AG09309 (cell line): ENCODE data around the gene NAALADL2.

ENCODE experiments used
- DNase-seq: peaks from one replicate; pipeline ENCODE4 v3.0.0-alpha.2; 2010; ENCODE audit warnings: low read depth
- H3K4me3 ChIP-seq: 2 replicates; pipeline ENCODE4 v1.5.1; 2011; ENCODE audit warnings: mild to moderate bottlenecking, low read depth, low read length, moderate library complexity; ENCODE audit not compliant: control insufficient read depth
- TF ChIP-seq, protein P1 (sequence below): IDR thresholded peaks from 2 replicates; pipeline ENCODE4 v1.5.1; 2011; ENCODE audit warnings: mild to moderate bottlenecking, low read depth, low read length, inconsistent platforms; ENCODE audit not compliant: insufficient read depth, control insufficient read depth; ENCODE audit errors: missing control alignments

The NAALADL2 gene

DNA sequence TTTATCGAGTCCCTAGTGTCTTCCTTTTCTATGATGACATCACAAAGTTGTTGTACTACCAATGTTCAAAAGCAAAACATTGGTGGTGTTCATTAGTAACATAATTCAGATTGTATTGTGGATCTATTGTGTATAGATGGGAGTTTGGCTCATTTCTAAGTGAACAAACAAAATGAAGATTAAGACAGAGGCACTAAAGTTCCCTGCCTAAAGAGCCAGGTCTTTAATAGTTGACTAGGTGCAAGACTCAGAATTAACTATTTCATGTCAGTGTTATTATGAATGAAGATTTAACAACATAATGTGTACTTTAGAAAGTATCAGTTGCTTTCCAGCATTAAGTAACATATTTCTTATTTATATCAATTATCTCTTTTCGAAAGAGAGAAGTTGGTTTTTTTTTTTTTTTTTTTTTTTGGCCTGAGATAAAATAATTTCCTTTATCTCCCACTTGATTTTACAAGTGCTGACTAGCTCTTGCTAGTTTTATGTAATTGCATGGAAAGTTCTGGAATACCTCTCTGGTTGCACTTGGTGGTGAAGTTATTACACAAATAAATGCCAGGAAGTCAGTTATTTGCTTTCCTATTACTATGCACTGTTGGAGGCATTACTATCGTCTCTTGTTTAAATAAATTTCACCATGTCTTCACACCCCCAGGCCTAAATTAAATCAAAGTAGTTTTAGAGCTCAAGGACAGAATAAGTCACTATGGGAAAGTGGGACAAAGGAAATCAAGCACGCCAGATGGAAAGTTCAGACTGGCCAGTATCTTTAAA lies 48.7 kb downstream of the NAALADL2 start:
- TF ChIP-seq, protein P1, sequence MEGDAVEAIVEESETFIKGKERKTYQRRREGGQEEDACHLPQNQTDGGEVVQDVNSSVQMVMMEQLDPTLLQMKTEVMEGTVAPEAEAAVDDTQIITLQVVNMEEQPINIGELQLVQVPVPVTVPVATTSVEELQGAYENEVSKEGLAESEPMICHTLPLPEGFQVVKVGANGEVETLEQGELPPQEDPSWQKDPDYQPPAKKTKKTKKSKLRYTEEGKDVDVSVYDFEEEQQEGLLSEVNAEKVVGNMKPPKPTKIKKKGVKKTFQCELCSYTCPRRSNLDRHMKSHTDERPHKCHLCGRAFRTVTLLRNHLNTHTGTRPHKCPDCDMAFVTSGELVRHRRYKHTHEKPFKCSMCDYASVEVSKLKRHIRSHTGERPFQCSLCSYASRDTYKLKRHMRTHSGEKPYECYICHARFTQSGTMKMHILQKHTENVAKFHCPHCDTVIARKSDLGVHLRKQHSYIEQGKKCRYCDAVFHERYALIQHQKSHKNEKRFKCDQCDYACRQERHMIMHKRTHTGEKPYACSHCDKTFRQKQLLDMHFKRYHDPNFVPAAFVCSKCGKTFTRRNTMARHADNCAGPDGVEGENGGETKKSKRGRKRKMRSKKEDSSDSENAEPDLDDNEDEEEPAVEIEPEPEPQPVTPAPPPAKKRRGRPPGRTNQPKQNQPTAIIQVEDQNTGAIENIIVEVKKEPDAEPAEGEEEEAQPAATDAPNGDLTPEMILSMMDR = no peak
- no peak for DNase-seq

DNA sequence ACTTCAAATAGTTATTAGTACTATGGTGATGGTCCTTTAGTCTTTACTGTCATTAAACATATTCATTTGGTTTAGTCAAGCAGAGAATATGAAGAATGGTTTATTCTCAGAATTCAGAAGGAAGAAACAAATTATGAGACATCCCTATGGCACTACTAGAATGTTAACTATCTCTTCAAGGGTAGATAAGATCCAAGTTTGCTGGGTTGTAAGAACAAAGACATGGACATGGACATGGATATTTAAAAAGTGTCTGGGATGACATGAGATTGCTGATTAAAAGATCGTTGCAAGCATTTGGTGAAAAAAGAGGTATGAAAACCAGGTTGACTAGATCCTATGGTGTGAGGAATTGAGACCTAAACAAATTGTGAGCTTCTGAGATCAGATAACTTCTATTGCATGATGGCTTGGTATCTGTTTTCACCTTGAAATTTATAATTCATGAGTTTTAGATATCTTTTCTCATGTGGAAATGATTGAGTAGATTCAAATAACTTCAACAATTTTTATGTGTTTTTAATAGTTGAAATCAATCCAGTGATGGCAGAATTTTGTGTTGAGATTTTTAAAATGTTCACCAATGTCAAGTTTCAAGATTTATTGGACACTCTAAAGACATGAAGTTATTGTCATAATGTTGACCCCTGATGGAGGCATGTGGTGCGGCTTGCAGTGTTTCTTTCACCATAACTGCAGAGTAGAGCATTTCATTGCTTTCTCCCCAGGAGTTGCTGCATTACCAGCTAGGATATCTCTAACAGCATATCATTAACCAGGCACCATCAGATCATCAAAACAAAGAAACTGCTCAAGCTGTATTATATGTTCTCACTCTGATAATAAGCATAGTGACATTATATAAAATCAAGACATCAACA lies 72.6 kb downstream of the NAALADL2 start:
- TF ChIP-seq, protein P1 = no peak
- no peak overlapping the region for H3K4me3 ChIP-seq

More for the DNA sequence above, 48.7 kb downstream of the NAALADL2 start:
- no peak overlapping the region for H3K4me3 ChIP-seq

DNA sequence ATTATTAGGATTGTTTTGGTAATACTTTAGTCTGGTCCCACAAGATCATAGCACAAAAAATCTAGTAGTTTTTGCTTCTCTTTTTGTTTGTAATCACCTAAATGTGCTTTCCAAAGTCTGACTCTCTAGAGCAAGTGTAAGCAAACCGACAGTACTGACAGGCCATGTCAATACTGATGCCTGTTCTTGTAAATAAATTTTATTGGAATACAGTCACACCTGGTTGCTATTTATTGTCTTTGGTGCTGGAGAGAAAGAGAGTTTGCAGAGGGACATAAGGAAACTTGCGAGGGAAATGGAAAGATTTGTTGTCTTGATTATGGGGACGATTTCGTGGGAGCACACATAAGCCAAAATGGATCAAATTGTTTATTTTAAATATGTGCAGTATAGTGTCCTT lies 77.5 kb downstream of the NAALADL2 start:
- no peak overlapping the region for H3K4me3 ChIP-seq
- TF ChIP-seq, protein P1 = no peak
- DNase-seq = no peak

More for the DNA sequence above, 72.6 kb downstream of the NAALADL2 start:
- no peak for DNase-seq

DNA sequence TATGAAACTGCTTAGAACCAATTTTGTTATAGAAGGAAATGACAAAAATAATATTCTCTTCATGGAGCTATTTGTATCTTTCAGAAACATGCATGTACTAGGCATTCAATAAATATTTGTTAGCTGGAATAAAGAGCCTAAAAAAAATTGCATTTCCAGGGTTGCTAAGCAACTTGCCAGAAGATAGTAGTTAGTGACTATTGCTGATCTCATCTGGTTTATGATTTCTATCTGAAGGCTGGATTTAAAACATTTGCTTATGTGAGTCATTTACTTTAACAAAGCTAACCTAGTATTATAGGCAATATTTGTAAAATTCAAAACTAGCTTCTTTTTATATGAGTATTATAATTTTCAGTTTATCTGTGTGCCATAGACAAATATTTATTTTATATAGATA lies 78.3 kb downstream of the NAALADL2 start:
- no peak overlapping the region for H3K4me3 ChIP-seq
- TF ChIP-seq, protein P1 = no peak
- peak; percentile 55 for DNase-seq

DNA sequence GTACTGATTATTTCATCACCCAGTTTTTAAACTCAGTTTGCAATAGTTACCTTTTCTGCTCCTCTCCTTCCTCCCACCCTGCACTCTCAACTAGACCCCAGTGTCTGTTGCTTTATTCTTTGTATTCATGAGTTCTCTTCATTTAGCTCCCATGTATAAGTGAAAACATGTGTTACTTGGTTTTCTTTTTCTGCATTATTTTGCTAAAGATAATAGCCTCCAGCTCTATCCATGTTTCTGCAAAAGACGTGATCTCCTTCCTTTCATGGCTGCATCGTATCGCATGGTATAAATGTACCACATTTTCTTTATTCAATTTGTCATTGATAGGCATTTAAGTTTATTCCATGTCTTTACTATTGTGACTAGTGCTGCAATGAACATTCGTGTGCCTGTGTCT lies 79.0 kb downstream of the NAALADL2 start:
- TF ChIP-seq, protein P1 = no peak

DNA sequence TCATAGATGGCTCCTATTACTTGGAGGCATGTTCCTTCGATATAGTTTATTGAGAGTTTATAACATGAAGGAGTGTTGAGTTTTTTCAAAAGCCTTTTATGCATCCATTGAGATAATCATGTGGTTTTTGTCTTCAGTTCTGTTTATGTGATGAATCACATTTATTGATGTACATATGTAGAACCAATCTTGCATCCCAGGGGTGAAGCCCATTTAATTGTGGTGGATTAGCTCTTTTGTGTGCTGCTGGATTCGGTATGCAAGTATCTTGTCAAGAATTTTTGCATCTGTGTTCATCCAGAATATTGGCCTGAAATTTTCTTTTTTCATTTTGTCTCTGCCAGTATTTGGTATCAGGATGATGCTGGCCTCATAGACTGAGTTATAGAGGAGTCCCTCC lies 81.0 kb downstream of the NAALADL2 start:
- no peak overlapping the region for H3K4me3 ChIP-seq
- no peak for DNase-seq
- TF ChIP-seq, protein P1 = no peak

More for the DNA sequence above, 79.0 kb downstream of the NAALADL2 start:
- H3K4me3 ChIP-seq = no peak overlapping the region
- DNase-seq = no peak
